ENCODE results near the gene KRTAP10-8. TPM values are rescaled to one million over a fixed set of nuclear protein-coding genes. Genes with fewer than 3 reads are reported as not detected.
"Not testable (repeated sequence)": the region's sequence is repeated elsewhere in the genome, so short reads cannot be mapped to it uniquely, and the experiment has no call there.

The KRTAP10-8 gene
- total RNA-seq, 4 donors from 2014 or later = not detected

DNA sequence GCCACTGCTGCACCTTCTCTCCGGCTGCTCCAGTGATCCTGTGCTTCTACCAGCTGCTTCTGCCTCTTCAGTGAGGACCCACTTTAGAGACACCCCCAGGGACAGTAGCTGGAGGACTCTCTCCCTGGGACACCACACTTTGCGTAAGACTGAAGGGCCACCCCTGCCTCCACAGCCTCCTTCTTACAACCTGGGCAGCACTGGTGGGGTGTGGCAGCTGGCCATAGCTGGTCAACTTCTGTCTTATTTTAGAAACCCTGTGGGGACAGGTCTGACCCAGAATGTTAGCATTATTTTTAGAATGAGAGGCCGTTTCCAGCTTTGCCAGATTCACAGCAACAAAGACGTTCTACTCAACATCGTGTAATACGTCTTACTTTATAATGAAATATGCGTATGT lies 13.9 kb downstream of the KRTAP10-8 start:
- no peak for DNase-seq
- H3K27ac ChIP-seq = no peak overlapping the region
- intact Hi-C loops (cut with DNase I) = no loop called here
- WGBS, 2 donors = 90% methylated on average over 6 to 7 of the region's 7 CpGs
- TF ChIP-seq, protein P1, sequence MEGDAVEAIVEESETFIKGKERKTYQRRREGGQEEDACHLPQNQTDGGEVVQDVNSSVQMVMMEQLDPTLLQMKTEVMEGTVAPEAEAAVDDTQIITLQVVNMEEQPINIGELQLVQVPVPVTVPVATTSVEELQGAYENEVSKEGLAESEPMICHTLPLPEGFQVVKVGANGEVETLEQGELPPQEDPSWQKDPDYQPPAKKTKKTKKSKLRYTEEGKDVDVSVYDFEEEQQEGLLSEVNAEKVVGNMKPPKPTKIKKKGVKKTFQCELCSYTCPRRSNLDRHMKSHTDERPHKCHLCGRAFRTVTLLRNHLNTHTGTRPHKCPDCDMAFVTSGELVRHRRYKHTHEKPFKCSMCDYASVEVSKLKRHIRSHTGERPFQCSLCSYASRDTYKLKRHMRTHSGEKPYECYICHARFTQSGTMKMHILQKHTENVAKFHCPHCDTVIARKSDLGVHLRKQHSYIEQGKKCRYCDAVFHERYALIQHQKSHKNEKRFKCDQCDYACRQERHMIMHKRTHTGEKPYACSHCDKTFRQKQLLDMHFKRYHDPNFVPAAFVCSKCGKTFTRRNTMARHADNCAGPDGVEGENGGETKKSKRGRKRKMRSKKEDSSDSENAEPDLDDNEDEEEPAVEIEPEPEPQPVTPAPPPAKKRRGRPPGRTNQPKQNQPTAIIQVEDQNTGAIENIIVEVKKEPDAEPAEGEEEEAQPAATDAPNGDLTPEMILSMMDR (IDR thresholded peaks at IDR 0.05) = no peak
- no peak for TF ChIP-seq POLR2A (IDR thresholded peaks at IDR 0.05)
- no peak overlapping the region for H3K4me3 ChIP-seq (replicated peaks in 1 of 3)
- H3K36me3 ChIP-seq = no peaks in the 10 kb centered on the region
- no peaks in the 10 kb centered on the region for H3K4me1 ChIP-seq
- H3K9me3 ChIP-seq = no peaks in the 10 kb centered on the region
- no peaks in the 10 kb centered on the region for H3K27me3 ChIP-seq

DNA sequence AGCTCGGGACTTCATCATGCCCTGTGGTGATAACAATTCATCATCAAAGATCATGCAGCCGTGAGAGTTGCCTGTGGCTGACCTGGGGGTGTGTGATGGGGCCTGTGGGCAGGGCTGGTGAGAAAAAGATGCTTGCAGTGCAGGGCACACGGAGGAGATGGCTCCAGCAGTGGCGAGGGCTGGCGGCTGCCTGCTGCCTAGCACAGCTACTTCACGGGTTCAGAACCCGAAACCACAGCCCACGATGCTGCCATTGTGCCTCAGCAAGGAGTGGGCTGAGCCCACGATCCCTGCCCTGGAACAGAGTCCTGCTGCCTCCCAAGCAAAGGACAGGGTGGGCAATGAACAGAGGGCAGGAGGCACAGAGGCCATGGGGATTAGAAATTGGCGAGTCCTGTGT lies 14.4 kb downstream of the KRTAP10-8 start:
- Histone ChIP-seq H3K36me3 (no peaks in the 10 kb centered on the region), H3K4me1 (no peaks in the 10 kb centered on the region), H3K27me3 (no peaks in the 10 kb centered on the region), H3K9me3 (no peaks in the 10 kb centered on the region), H3K4me3 (replicated peaks in 1 of 3) (no peak overlapping the region), H3K27ac (no peak overlapping the region)
- TF ChIP-seq POLR2A (IDR thresholded peaks at IDR 0.05) = no peak
- TF ChIP-seq, protein P1 (IDR thresholded peaks at IDR 0.05) = no peak
- DNase-seq = no peak
- 88 to 89% methylated on average over 7 to 8 of the region's 10 CpGs for WGBS, 2 donors
- intact Hi-C loops (cut with DNase I) = no loop called here

DNA sequence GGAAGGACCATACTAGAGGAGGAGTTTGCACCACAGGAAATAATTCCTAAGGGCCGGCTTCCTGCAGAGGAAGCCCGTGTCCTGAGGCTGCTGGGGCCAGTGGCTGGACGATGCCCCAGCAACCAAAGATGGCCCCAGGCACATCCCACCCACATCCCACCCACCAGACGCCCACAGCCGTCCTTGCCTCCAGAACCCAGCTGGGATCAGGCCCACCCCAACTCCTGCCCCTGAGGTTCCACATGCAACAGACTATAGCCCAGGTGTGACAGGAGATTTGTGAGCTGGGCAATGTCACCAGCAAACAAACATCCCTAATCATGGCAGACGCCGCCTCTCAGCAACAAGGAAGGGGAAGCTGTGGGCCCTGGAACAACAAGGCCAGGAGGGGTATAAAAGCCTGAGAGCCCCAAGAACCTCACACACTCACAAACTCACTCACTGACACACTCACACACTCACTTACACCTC lies 14.8 kb downstream of the KRTAP10-8 start, which contains the start of gene KRTAP10-9:
Gene KRTAP10-9 (plus strand): TSS at position 421 of the 471 bp plus-strand sequence. CDS start 79 bp downstream, outside the sequence.
- H3K9me3 ChIP-seq = no peaks in the 10 kb centered on the region
- no peak within 1 kb of the TSS for H3K4me3 ChIP-seq (replicated peaks in 1 of 3)
- no peak for DNase-seq
- intact Hi-C loops (cut with DNase I) = no loop called here
- no peaks in the 10 kb centered on the region for H3K4me1 ChIP-seq
- H3K36me3 ChIP-seq = no peaks in the 10 kb centered on the region
- TF ChIP-seq POLR2A (IDR thresholded peaks at IDR 0.05) = no peak
- TF ChIP-seq, protein P1 (IDR thresholded peaks at IDR 0.05) = no peak
- WGBS, 2 donors = 66% methylated on average over 7 of the region's 7 CpGs; no CpG with 5 or more reads in 1 of the 2 donors
- no peaks in the 10 kb centered on the region for H3K27me3 ChIP-seq
- no peak within 1 kb of the TSS for H3K27ac ChIP-seq

DNA sequence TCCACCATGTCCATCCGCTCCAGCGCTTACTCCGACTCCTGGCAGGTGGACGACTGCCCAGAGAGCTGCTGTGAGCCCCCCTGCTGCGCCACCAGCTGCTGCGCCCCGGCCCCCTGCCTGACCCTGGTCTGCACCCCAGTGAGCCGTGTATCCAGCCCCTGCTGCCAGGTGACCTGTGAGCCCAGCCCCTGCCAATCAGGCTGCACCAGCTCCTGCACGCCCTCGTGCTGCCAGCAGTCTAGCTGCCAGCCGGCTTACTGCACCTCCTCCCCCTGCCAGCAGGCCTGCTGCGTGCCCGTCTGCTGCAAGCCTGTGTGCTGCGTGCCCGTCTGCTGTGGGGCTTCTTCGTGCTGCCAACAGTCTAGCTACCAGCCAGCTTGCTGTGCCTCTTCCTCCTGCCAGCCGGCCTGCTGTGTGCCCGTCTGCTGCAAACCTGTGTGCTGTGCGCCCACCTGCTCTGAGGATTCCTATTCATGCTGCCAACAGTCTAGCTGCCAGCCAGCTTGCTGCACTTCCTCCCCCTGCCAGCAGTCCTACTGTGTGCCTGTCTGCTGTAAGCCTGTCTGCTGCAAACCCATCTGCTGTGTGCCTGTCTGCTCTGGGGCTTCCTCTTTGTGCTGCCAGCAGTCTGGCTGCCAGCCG lies 15.4 kb downstream of the KRTAP10-8 start:
- H3K27me3 ChIP-seq; H3K4me1 ChIP-seq; H3K9me3 ChIP-seq; H3K4me3 ChIP-seq (replicated peaks in 1 of 3); H3K36me3 ChIP-seq; intact Hi-C loops (cut with DNase I); H3K27ac ChIP-seq; DNase-seq: not testable (repeated sequence)
- WGBS, 2 donors = 85 to 90% methylated on average over 15 to 20 of the region's 20 CpGs

DNA sequence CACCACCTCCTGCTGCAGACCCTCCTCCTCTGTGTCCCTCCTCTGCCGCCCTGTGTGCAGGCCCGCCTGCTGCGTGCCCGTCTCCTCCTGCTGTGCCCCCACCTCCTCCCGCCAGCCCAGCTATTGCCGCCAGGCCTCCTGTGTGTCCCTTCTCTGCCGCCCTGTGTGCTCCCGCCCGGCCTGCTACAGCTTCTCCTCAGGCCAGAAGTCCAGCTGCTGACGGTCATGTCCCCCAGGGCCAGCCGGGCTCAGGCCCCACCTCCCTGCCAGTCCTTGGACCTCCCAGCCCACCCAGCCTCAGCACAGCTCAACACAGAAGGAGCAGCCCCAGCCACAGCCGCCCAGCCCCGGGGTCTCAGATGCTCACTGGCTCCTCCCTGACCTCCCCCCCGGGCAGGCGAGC lies 16.0 kb downstream of the KRTAP10-8 start:
- H3K27me3 ChIP-seq; H3K36me3 ChIP-seq; H3K9me3 ChIP-seq; H3K27ac ChIP-seq; DNase-seq; H3K4me3 ChIP-seq (replicated peaks in 1 of 3); intact Hi-C loops (cut with DNase I); H3K4me1 ChIP-seq: not testable (repeated sequence)
- 60 to 66% methylated on average over 8 to 10 of the region's 15 CpGs for WGBS, 2 donors

DNA sequence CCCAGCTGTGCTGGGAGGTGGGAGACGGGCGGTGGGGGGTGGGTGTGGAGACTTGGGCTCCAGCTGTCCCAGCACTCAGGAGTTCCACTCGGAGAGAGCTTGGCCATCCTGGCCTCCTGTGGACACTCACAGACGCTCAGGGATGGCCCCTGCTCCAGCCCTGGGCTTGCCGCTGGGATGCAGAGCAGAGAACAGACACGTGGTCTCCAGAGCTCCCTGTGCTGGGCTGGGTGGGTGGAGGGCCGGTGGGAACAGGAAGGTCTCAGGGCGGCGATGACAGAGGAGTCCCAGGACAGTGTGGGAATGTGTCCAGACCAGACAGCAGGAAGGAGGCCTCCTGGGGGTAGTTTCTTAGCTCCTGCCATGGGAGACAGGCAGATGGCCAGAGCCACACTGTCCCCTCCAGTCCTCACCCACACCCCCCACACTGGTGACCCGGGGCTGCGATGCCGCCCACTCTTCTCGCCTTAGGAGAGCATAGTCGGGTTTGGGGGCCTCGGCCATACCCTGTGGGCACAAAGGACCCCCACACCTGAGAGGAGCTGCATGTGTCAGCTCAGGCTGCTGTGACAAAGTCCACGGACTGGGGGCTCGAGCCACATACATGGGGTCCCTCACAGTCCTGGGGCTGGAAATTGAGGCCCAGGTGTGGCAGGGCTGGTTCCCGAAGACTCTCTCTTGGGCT lies 17.0 kb downstream of the KRTAP10-8 start:
- no peak for DNase-seq
- Histone ChIP-seq H3K9me3 (no peaks in the 10 kb centered on the region), H3K4me3 (replicated peaks in 1 of 3) (no peak overlapping the region), H3K27ac (no peak overlapping the region), H3K4me1 (no peaks in the 10 kb centered on the region), H3K27me3 (no peaks in the 10 kb centered on the region), H3K36me3 (no peaks in the 10 kb centered on the region)
- intact Hi-C loops (cut with DNase I) = no loop called here
- WGBS, 2 donors = 76 to 81% methylated on average over 11 to 13 of the region's 18 CpGs
- no peak for TF ChIP-seq POLR2A (IDR thresholded peaks at IDR 0.05)
- TF ChIP-seq, protein P1 (IDR thresholded peaks at IDR 0.05) = no peak
